NCI-H2227 (cell line): Measurements from ENCODE around the gene PCNX1.
"Not testable (repeated sequence)": the region's sequence is repeated elsewhere in the genome, so short reads cannot be mapped to it uniquely, and the experiment has no call there.

Experiments used
- DNase-seq: peaks from one replicate; lab custom pipeline; 2025; ENCODE audit not compliant: unreplicated experiment; lab: John Stamatoyannopoulos, UW

PCNX1 gene

GRCh38 chr14:71117839-71118743 is 210.8 kb downstream of the PCNX1 start:
- peak; percentile 34 for DNase-seq

- DNase-seq = no peak
Observed at GRCh38 chr14:71119075-71119474, 211.8 kb downstream of the PCNX1 start.

GRCh38 chr14:71119832-71120231 is 212.6 kb downstream of the PCNX1 start:
- no peak for DNase-seq

- DNase-seq = no peak
Observed at GRCh38 chr14:71121001-71121400, 213.7 kb downstream of the PCNX1 start.

GRCh38 chr14:71121711-71122110 is 214.5 kb downstream of the PCNX1 start:
- no peak for DNase-seq

GRCh38 chr14:71122866-71123565 is 215.8 kb downstream of the PCNX1 start:
- no peak for DNase-seq

GRCh38 chr14:71123579-71124135 is 216.4 kb downstream of the PCNX1 start:
- DNase-seq = no peak

- DNase-seq = not testable (repeated sequence)
Observed at GRCh38 chr14:71129716-71130490, 222.6 kb downstream of the PCNX1 start.

GRCh38 chr14:71130491-71131179 is 223.4 kb downstream of the PCNX1 start:
- no peak for DNase-seq

- DNase-seq = no peak
Observed at GRCh38 chr14:71133296-71133695, 226.0 kb downstream of the PCNX1 start.

GRCh38 chr14:71135496-71135895 is 228.2 kb downstream of the PCNX1 start:
- no peak for DNase-seq

GRCh38 chr14:71135911-71136310 is 228.7 kb downstream of the PCNX1 start:
- DNase-seq = no peak

GRCh38 chr14:71136386-71137060 is 229.3 kb downstream of the PCNX1 start:
- DNase-seq = no peak

GRCh38 chr14:71137536-71138447 is 230.5 kb downstream of the PCNX1 start:
- no peak for DNase-seq

- DNase-seq = peak; percentile 70
Observed at GRCh38 chr14:71138448-71139293, 231.4 kb downstream of the PCNX1 start.

- no peak for DNase-seq
Observed at GRCh38 chr14:71139294-71139946, 232.2 kb downstream of the PCNX1 start.

GRCh38 chr14:71140157-71140556 is 232.9 kb downstream of the PCNX1 start:
- DNase-seq = no peak
